Left lung (tissue), 10 donors: ENCODE data around the gene SMIM7. TPM values are rescaled to one million over a fixed set of nuclear protein-coding genes. Genes with fewer than 3 reads are reported as not detected.
A peak's percentile ranks its signal among the peaks of the same experiment; 100 is the strongest.

Experiments
- ATAC-seq: fragments of 200-7000 bp; cut with Tn5 transposase; one replicate; pipeline ENCODE4 v1.9.1; 2020; ENCODE audit warnings: moderate library complexity
- DNase-seq, 4 donors: peaks; one replicate each; pipeline ENCODE4 v3.0.0-alpha.2; 2013 to 2020
- H3K27ac ChIP-seq, 2 donors: fragments of 200-600 bp; sonication (generic) in 1 of 2; one replicate each; pipeline versions ENCODE4 v1.5.0 to v1.8.0; 2020 to 2021
- H3K27me3 ChIP-seq, 2 donors: fragments of 200-600 bp; sonication (generic) in 1 of 2; one replicate each; pipeline versions ENCODE4 v1.5.0 to v1.8.0; 2020 to 2021
- H3K36me3 ChIP-seq, 2 donors: fragments of 200-600 bp; sonication (generic) in 1 of 2; one replicate each; pipeline versions ENCODE4 v1.5.0 to v1.8.0; 2020 to 2021
- H3K4me1 ChIP-seq, 2 donors: fragments of 200-600 bp; one replicate each; pipeline ENCODE4 v1.8.0; 2021
- H3K4me3 ChIP-seq, 2 donors: fragments of 200-600 bp; sonication (generic) in 1 of 2; one replicate each; pipeline versions ENCODE4 v1.5.0 to v1.8.0; 2020 to 2021; ENCODE audit warnings: mild to moderate bottlenecking in 1 of 2
- H3K9me3 ChIP-seq, 2 donors: fragments of 200-600 bp; sonication (generic) in 1 of 2; one replicate each; pipeline versions ENCODE4 v1.5.0 to v1.8.0; 2020 to 2021
- intact Hi-C, 2 donors: fragments of 100-400 bp; cut with DNase I; formaldehyde crosslinking; loops; one replicate each; pipeline versions ENCODE4 v1.11.2 to v1.14.2; 2022
- polyA plus RNA-seq, 6 donors: library from polyadenylated mRNA; unstranded; fragments of 120-200 nt; gene quantifications; one replicate each; pipeline ENCODE4 v1.2.1, GENCODE V29; 2013; ENCODE audit not compliant: insufficient read length in 6 of 6
- total RNA-seq, 2 donors: library from RNA; stranded (reverse); fragmentation: NEBNext Ultra II Directional; extraction: Animal tissue kit (Norgen Biotek cat#: 25700); gene quantifications; one replicate each; pipeline ENCODE4 v1.2.1, GENCODE V29; 2021
- TF ChIP-seq, protein P1 (sequence below), 2 donors: fragments of 200-600 bp; sonication (generic) in 1 of 2; IDR thresholded peaks; one replicate each; pipeline versions ENCODE4 v1.5.0 to v1.8.0; 2021; ENCODE audit warnings: antibody characterized with exemption in 2 of 2
- donor health status: DM: no; HTN: yes; CAD: no.
- donor health status: DM: no; HTN: no; CAD: no.

Gene SMIM7
- total and polyA plus RNA-seq, 8 donors = 70.7 to 112 (median 99.6) TPM

DNA sequence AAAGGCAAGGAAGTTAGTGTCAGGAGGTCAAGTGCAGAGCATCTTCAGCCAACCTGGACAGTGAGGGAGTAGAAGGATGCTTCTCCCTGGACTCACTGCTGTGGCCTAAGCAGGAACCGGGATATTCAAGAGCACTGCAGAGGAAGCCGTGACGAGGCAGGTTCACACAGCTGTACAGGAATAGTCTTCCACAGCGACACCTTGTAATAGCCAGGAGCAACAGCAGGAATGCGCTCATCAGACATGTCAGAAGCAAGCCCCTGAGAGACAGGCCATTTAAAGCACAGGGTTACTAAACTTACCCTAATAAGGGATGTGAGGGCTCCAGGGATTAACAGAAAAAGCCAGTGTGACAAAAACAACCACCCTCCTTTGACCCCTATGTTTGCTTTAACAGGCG is 28.5 kb downstream of the SMIM7 start:
- ATAC-seq (no peak), DNase-seq (no peak)
- H3K27ac ChIP-seq = no peak overlapping the region
- TF ChIP-seq, protein P1, sequence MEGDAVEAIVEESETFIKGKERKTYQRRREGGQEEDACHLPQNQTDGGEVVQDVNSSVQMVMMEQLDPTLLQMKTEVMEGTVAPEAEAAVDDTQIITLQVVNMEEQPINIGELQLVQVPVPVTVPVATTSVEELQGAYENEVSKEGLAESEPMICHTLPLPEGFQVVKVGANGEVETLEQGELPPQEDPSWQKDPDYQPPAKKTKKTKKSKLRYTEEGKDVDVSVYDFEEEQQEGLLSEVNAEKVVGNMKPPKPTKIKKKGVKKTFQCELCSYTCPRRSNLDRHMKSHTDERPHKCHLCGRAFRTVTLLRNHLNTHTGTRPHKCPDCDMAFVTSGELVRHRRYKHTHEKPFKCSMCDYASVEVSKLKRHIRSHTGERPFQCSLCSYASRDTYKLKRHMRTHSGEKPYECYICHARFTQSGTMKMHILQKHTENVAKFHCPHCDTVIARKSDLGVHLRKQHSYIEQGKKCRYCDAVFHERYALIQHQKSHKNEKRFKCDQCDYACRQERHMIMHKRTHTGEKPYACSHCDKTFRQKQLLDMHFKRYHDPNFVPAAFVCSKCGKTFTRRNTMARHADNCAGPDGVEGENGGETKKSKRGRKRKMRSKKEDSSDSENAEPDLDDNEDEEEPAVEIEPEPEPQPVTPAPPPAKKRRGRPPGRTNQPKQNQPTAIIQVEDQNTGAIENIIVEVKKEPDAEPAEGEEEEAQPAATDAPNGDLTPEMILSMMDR (IDR thresholded peaks at IDR 0.05) = no peak
- H3K36me3 ChIP-seq = peaks cover 0 to 62% of the 10 kb centered on the region in 2 donors
- no peaks in the 10 kb centered on the region for H3K27me3 ChIP-seq
- intact Hi-C loops = no loop called here
- no peak overlapping the region for H3K4me3 ChIP-seq
- no peaks in the 10 kb centered on the region for H3K9me3 ChIP-seq
- peaks cover 5 to 24% of the 10 kb centered on the region in 2 donors for H3K4me1 ChIP-seq

DNA sequence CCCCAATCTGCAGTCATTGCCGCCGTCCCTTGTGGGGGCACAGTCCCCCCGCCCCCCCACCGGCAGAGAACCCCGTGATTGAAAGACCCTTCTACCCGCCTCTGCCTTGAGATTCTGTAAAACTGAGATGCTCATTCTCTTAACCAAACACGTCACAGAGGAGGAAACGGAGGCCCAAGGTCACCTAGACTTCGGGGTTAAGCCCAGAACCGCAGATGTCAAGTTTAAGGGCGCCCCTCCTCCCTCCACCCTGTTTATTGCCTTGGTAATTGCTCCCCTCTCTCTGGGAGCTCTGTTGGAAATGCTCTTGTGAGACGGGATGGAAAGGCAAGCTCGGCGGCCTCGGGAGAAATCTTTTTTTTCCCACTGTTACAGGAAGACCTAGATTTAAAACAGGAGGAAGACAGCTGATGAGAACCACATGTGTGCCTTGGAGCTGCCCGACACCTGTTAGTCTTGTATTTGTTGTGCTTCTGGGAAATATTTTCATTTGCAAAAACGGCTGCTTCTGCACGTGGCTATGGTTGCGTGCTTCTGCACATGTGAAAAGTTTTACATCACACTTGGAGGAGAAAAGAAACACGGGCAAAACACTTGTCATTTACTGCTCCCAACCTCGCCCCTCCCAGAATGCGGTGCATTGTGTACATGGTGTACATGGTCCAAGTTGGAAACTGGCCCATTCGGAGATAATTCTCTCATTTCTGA is 30.8 kb downstream of the SMIM7 start:
- intact Hi-C loops = loop anchor here in 1 of 2 donors (10.0 kb wide), 1 partner anchor 54 kb away; the partner anchor contains the start of gene SLC35E1
- Histone ChIP-seq H3K4me1 (peaks cover 14 to 47% of the 10 kb centered on the region in 2 donors), H3K36me3 (peaks cover 0 to 39% of the 10 kb centered on the region in 2 donors), H3K27ac (peak overlapping the region; percentile 88 to 90), H3K9me3 (no peaks in the 10 kb centered on the region), H3K27me3 (no peaks in the 10 kb centered on the region), H3K4me3 (peak overlapping the region; percentile 96 to 99)
- TF ChIP-seq, protein P1 (IDR thresholded peaks at IDR 0.05) = no peak
- ATAC-seq (no peak), DNase-seq (peak in 2 of 4 donors; percentile 25 to 36)

DNA sequence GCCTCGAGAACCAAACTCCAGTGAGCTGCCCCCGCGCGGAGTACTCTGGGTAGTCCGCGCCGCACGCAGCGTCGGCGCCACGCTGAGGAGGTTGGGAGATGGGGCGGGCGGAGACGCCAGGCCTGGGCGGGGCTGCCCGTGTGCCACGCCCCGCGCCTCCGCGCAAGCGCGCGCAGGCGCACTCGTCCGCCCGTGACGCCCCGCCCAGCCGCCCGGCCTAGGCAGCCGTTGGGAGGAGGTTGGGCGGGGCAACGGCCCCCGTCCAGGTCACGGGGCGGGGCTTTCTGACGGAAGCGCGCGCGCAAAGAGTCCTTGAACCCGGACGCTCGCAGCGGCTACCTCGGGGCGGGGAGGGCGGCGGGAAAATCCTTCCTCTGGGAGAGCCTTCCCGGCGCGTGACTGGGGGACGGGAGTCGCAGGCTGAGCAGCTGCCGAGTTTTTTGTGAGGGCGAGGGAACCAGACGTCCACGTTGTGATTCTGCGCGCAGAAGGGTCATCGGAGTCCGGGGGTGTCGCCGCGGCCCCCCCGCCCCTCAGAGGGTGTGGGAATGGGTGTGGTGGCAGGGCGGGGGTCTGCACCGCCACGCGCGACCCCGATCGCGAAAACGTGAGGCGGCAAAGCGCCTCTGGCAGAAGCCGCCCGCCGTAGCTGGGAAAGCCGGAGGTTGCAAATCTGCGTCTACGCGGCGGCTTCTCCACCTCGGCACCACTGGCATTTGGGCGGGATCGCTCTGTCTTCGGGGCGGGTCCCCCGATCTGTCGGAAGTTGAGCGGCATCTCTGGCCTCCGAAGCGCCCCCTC is 31.6 kb downstream of the SMIM7 start, which contains the start of gene MED26:
Gene MED26 (minus strand): TSS at position 22 of the 801 bp plus-strand sequence. CDS start 261 bp downstream, outside the sequence.
- Histone ChIP-seq H3K27ac (peak within 1 kb of the TSS; percentile 88 to 90), H3K27me3 (no peaks in the 10 kb centered on the region), H3K36me3 (peaks cover 0 to 33% of the 10 kb centered on the region in 2 donors), H3K9me3 (no peaks in the 10 kb centered on the region), H3K4me1 (peaks cover 14 to 54% of the 10 kb centered on the region in 2 donors), H3K4me3 (peak within 1 kb of the TSS; percentile 96 to 99)
- ATAC-seq (peak; percentile 90), DNase-seq (peak; percentile 95 to 98 (median 98))
- intact Hi-C loops = loop anchor here in 1 of 2 donors (10.0 kb wide), 1 partner anchor 54 kb away; the partner anchor contains the start of gene SLC35E1
- TF ChIP-seq, protein P1 (IDR thresholded peaks at IDR 0.05) = peak in 1 of 2 donors; percentile 18

DNA sequence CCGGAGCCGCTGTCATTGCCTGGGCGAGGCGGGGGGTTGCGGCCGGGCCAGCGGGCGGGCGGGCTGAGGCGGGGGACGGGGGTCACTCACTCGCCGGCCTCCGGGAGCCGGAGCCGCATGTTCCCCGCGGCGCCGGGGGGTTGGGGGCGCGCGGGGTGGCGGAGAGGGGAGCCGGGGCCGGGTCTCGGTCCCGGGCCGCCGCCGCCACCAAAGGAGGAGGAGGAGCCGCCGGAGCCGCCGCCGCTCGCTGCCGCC is 32.1 kb downstream of the SMIM7 start:
- H3K4me1 ChIP-seq = peaks cover 14 to 59% of the 10 kb centered on the region in 2 donors
- ATAC-seq = no peak

More for the DNA sequence above, 32.1 kb downstream of the SMIM7 start:
- peaks cover 0 to 30% of the 10 kb centered on the region in 2 donors for H3K36me3 ChIP-seq
- no peaks in the 10 kb centered on the region for H3K27me3 ChIP-seq
- DNase-seq = no peak
- intact Hi-C loops = loop anchor here in 1 of 2 donors (10.0 kb wide), 1 partner anchor 53 kb away; the partner anchor contains the start of gene SLC35E1
- H3K4me3 ChIP-seq = peak overlapping the region; percentile 96 to 99
- TF ChIP-seq, protein P1 (IDR thresholded peaks at IDR 0.05) = no peak
- no peaks in the 10 kb centered on the region for H3K9me3 ChIP-seq
- peak overlapping the region; percentile 72 to 90 for H3K27ac ChIP-seq
